Measurements from ENCODE around the gene RALBP1. TPM values are rescaled to one million over a fixed set of nuclear protein-coding genes. Genes with fewer than 3 reads are reported as not detected.

Gene RALBP1
- polyA plus RNA-seq, 1 donor from 2014 or later: 30.0 TPM

DNA sequence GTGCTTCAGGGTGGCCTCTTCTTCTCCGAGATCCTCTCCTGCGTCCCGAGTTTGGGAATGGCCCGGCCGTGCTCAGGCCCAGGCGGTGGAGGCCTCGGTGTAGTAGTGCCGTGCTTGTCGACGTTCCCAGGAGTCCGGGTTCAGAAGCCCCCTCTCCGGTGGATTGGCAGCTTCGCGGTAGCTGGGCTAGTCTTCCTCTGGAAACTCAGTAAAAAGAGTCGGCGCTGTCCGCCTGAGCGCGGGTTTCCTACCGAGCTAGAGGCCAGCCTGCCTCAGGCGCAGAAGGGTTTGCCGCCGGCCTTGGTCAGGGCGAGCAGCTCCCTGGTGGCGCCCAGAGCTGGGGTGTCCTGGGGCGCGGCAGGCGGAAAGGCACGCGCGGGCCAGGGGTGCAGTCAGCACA, 3.2 kb downstream of the RALBP1 start:
- Histone ChIP-seq H3K36me3 (ENCODE audit: insufficient read depth, low read length) (no peaks in the 10 kb centered on the region), H3F3A (ENCODE audit: insufficient read depth, low read length, poor library complexity, severe bottlenecking) (no peaks in the 10 kb centered on the region), H3K27ac (ENCODE audit: low read length) (no peak overlapping the region), H3K27me3 (ENCODE audit: insufficient read depth, low read depth, low read length) (no peaks in the 10 kb centered on the region), H3K9me2 (ENCODE audit: insufficient read depth, low read length) (no peaks in the 10 kb centered on the region), H3K4me3 (ENCODE audit: low read length) (no peak overlapping the region), H3K4me2 (ENCODE audit: low read length) (no peak overlapping the region), H3K79me2 (replicated peaks; ENCODE audit: insufficient read depth, low read length) (peaks cover 39% of the 10 kb centered on the region), H3K9me3 (ENCODE audit: low read length) (no peaks in the 10 kb centered on the region), H3K9ac (ENCODE audit: low read length) (no peak overlapping the region), H4K20me1 (ENCODE audit: insufficient read depth) (no peaks in the 10 kb centered on the region), H2AFZ (ENCODE audit: low read depth, low read length) (no peak overlapping the region)
- TF ChIP-seq SMC3 (conservative IDR thresholded peaks at IDR 0.05; ENCODE audit: poor library complexity) (no peak), EP300 (conservative IDR thresholded peaks at IDR 0.05; ENCODE audit: poor library complexity, severe bottlenecking) (no peak), EZH2 (IDR thresholded peaks at IDR 0.05; ENCODE audit: borderline replicate concordance, insufficient read depth, low read length, poor library complexity, severe bottlenecking) (no peak), RAD21 (conservative IDR thresholded peaks at IDR 0.05) (no peak), MXI1 (conservative IDR thresholded peaks at IDR 0.05; ENCODE audit: poor library complexity, severe bottlenecking) (no peak), TAF1 (IDR thresholded peaks at IDR 0.05; ENCODE audit: low read depth) (no peak), POLR2AphosphoS5 (IDR thresholded peaks at IDR 0.05) (no peak), REST (IDR thresholded peaks at IDR 0.05; ENCODE audit: borderline replicate concordance) (no peak)
- TF ChIP-seq, protein P1, sequence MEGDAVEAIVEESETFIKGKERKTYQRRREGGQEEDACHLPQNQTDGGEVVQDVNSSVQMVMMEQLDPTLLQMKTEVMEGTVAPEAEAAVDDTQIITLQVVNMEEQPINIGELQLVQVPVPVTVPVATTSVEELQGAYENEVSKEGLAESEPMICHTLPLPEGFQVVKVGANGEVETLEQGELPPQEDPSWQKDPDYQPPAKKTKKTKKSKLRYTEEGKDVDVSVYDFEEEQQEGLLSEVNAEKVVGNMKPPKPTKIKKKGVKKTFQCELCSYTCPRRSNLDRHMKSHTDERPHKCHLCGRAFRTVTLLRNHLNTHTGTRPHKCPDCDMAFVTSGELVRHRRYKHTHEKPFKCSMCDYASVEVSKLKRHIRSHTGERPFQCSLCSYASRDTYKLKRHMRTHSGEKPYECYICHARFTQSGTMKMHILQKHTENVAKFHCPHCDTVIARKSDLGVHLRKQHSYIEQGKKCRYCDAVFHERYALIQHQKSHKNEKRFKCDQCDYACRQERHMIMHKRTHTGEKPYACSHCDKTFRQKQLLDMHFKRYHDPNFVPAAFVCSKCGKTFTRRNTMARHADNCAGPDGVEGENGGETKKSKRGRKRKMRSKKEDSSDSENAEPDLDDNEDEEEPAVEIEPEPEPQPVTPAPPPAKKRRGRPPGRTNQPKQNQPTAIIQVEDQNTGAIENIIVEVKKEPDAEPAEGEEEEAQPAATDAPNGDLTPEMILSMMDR (IDR thresholded peaks at IDR 0.05; ENCODE audit: poor library complexity, severe bottlenecking): no peak

- Histone ChIP-seq H3K27ac (ENCODE audit: low read length) (no peak overlapping the region), H3K4me2 (ENCODE audit: low read length) (no peak overlapping the region), H3K79me2 (replicated peaks; ENCODE audit: insufficient read depth, low read length) (peaks cover 23% of the 10 kb centered on the region), H3K27me3 (ENCODE audit: insufficient read depth, low read depth, low read length) (no peaks in the 10 kb centered on the region), H3K36me3 (ENCODE audit: insufficient read depth, low read length) (no peaks in the 10 kb centered on the region), H3K4me3 (ENCODE audit: low read length) (no peak overlapping the region), H3K9me2 (ENCODE audit: insufficient read depth, low read length) (no peaks in the 10 kb centered on the region), H3K9me3 (ENCODE audit: low read length) (no peaks in the 10 kb centered on the region), H3K9ac (ENCODE audit: low read length) (no peak overlapping the region), H2AFZ (ENCODE audit: low read depth, low read length) (no peak overlapping the region), H3F3A (ENCODE audit: insufficient read depth, low read length, poor library complexity, severe bottlenecking) (no peaks in the 10 kb centered on the region), H4K20me1 (ENCODE audit: insufficient read depth) (no peaks in the 10 kb centered on the region)
- TF ChIP-seq EZH2 (IDR thresholded peaks at IDR 0.05; ENCODE audit: borderline replicate concordance, insufficient read depth, low read length, poor library complexity, severe bottlenecking) (no peak), RAD21 (conservative IDR thresholded peaks at IDR 0.05) (no peak), SMC3 (conservative IDR thresholded peaks at IDR 0.05; ENCODE audit: poor library complexity) (no peak), MXI1 (conservative IDR thresholded peaks at IDR 0.05; ENCODE audit: poor library complexity, severe bottlenecking) (no peak), TAF1 (IDR thresholded peaks at IDR 0.05; ENCODE audit: low read depth) (no peak), REST (IDR thresholded peaks at IDR 0.05; ENCODE audit: borderline replicate concordance) (no peak), POLR2AphosphoS5 (IDR thresholded peaks at IDR 0.05) (no peak)
- TF ChIP-seq, protein P1 (IDR thresholded peaks at IDR 0.05; ENCODE audit: poor library complexity, severe bottlenecking): no peak
Measured at GRCh38 chr18:9482790-9483189, 7.5 kb downstream of the RALBP1 start.
